ENCODE measurements around the gene SSTR3. TPM values are rescaled to one million over a fixed set of nuclear protein-coding genes. Genes with fewer than 3 reads are reported as not detected.

Gene SSTR3
- total and polyA plus RNA-seq, 2 experiments from 2014 or later, result not detected

DNA sequence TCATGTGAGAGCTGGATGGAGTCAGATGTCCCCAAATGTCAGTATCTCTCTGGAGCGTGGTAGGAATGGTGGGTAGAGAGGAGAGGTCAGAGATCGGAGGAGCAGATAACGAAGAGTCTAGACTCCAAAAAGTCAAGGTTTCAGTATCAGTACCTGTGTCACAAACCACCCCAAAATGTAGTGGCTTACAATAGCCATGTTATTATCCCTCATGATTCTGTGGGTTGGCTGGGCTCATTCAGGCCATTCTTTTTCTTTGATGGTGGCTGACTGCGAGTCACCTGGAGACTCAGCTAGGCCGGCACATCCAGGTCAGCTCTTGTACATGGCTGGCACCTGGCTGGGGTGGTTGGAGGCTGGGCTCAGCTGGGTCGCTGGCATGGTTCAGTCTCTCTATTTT lies 7.3 kb upstream of the SSTR3 start:
- Histone ChIP-seq H3K79me2 (ENCODE audit: insufficient read depth) (no peaks in the 10 kb centered on the region), H3K9ac (no peak overlapping the region), H3K9me3 (ENCODE audit: low read depth) (no peaks in the 10 kb centered on the region), H3K27me3 (replicated peaks; ENCODE audit: insufficient read depth) (peaks cover 11% of the 10 kb centered on the region; the same call in 1 of the 2 replicates), H4K20me1 (ENCODE audit: insufficient read depth) (no peaks in the 10 kb centered on the region), H3K9me2 (ENCODE audit: insufficient read depth) (no peaks in the 10 kb centered on the region), H3K27ac (no peak overlapping the region), H3F3A (ENCODE audit: insufficient read depth) (no peaks in the 10 kb centered on the region), H3K36me3 (ENCODE audit: low read depth) (no peaks in the 10 kb centered on the region), H2AFZ (no peak overlapping the region), H3K4me3 (no peak overlapping the region), H3K4me2 (ENCODE audit: unreplicated experiment) (no peak overlapping the region), H3K4me1 (ENCODE audit: insufficient read depth) (no peaks in the 10 kb centered on the region)
- no peak for DNase-seq
- no peak for TF ChIP-seq EZH2phosphoT487 (IDR thresholded peaks at IDR 0.05; ENCODE audit: insufficient read depth, low read depth)
- no peak for TF ChIP-seq EZH2 (IDR thresholded peaks at IDR 0.05; ENCODE audit: insufficient read depth, poor library complexity, severe bottlenecking)
- in situ Hi-C loops (cut with MboI), result no loop called here
- WGBS, 2 experiments (ENCODE audit: low coverage in 1 of 2, low lambda C conversion rate in 2 of 2, missing lambda C conversion rate in 2 of 2), result 70 to 72% methylated on average over 6 of the region's 6 CpGs

DNA sequence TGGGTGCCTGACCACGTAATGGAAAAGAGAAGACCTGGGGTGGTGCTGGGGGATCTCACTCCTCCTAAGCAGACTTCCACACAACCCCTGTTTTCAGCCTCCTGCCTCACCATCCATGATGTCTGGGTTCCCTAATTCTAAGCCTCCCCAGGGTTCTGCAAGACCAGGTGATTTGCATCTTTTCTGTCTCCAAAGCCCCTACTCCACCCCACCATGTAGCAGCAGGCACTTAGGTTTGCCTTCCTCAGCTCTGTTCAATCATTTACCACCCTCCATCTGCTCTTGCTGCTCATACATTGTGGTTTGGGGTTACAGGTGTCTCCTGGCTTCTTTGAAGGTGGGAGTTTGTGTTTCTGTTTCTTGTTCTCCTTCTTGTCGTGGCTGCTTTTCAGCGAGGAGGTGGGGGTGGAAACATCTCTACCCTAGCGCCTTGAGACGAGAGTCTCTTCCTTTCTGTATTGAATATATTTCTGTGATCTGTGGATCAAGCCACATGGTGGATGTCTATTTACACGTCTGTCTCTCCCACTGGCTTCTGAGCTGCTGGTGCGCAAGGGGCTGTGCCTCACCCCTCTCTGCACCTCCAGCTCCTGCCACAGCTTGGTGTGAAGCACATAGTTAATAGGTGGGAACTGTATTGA lies 6.6 kb upstream of the SSTR3 start:
- H3K4me1 ChIP-seq (ENCODE audit: insufficient read depth), result no peaks in the 10 kb centered on the region
- no peak overlapping the region for H3K27ac ChIP-seq
- TF ChIP-seq EZH2phosphoT487 (IDR thresholded peaks at IDR 0.05; ENCODE audit: insufficient read depth, low read depth) (no peak), EZH2 (IDR thresholded peaks at IDR 0.05; ENCODE audit: insufficient read depth, poor library complexity, severe bottlenecking) (no peak)
- H3K4me3 ChIP-seq, result no peak overlapping the region
- no peak overlapping the region for H2AFZ ChIP-seq
- no peaks in the 10 kb centered on the region for H3K9me3 ChIP-seq (ENCODE audit: low read depth)
- H3K79me2 ChIP-seq (ENCODE audit: insufficient read depth), result no peaks in the 10 kb centered on the region
- no peak overlapping the region for H3K9ac ChIP-seq
- no peaks in the 10 kb centered on the region for H3F3A ChIP-seq (ENCODE audit: insufficient read depth)
- in situ Hi-C loops (cut with MboI), result no loop called here
- no peaks in the 10 kb centered on the region for H3K36me3 ChIP-seq (ENCODE audit: low read depth)
- no peak for DNase-seq
- 24 to 30% methylated on average over 7 of the region's 7 CpGs for WGBS, 2 experiments (ENCODE audit: low coverage in 1 of 2, low lambda C conversion rate in 2 of 2, missing lambda C conversion rate in 2 of 2)
- H3K27me3 ChIP-seq (replicated peaks; ENCODE audit: insufficient read depth), result peaks cover 11% of the 10 kb centered on the region; the same call in 1 of the 2 replicates
- H3K4me2 ChIP-seq (ENCODE audit: unreplicated experiment), result no peak overlapping the region
- no peaks in the 10 kb centered on the region for H4K20me1 ChIP-seq (ENCODE audit: insufficient read depth)
- H3K9me2 ChIP-seq (ENCODE audit: insufficient read depth), result no peaks in the 10 kb centered on the region

DNA sequence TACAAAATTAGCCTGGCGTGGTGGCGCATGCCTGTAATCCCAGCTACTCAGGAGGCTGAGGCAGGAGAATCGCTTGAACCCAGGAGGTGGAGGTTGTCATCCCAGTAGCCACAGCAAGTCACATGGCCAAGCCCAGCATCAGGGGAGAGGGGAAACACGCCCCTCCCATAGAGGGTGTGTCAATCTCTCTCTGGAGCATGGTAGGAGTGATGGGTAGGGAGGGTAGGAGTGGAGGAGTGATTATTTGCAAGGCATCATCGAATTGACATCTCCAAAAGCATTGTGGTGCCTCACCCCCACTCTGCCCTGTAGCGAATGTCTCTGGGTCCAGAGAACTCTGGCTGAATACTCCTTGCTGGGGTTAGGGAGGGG lies 6.1 kb upstream of the SSTR3 start:
- no peak for DNase-seq
- WGBS, 2 experiments (ENCODE audit: low coverage in 1 of 2, low lambda C conversion rate in 2 of 2, missing lambda C conversion rate in 2 of 2), result 56 to 62% methylated on average over 6 of the region's 6 CpGs
- Histone ChIP-seq H3K27ac (no peak overlapping the region), H3K79me2 (ENCODE audit: insufficient read depth) (no peaks in the 10 kb centered on the region), H3K9me3 (ENCODE audit: low read depth) (no peaks in the 10 kb centered on the region), H3K9ac (no peak overlapping the region), H3K4me3 (no peak overlapping the region), H3K36me3 (ENCODE audit: low read depth) (no peaks in the 10 kb centered on the region), H3F3A (ENCODE audit: insufficient read depth) (no peaks in the 10 kb centered on the region), H3K4me1 (ENCODE audit: insufficient read depth) (no peaks in the 10 kb centered on the region), H3K9me2 (ENCODE audit: insufficient read depth) (no peaks in the 10 kb centered on the region), H3K4me2 (ENCODE audit: unreplicated experiment) (no peak overlapping the region), H4K20me1 (ENCODE audit: insufficient read depth) (no peaks in the 10 kb centered on the region), H2AFZ (no peak overlapping the region), H3K27me3 (replicated peaks; ENCODE audit: insufficient read depth) (peaks cover 11% of the 10 kb centered on the region; the same call in 1 of the 2 replicates)
- TF ChIP-seq EZH2 (IDR thresholded peaks at IDR 0.05; ENCODE audit: insufficient read depth, poor library complexity, severe bottlenecking) (no peak), EZH2phosphoT487 (IDR thresholded peaks at IDR 0.05; ENCODE audit: insufficient read depth, low read depth) (no peak)
- in situ Hi-C loops (cut with MboI), result no loop called here

DNA sequence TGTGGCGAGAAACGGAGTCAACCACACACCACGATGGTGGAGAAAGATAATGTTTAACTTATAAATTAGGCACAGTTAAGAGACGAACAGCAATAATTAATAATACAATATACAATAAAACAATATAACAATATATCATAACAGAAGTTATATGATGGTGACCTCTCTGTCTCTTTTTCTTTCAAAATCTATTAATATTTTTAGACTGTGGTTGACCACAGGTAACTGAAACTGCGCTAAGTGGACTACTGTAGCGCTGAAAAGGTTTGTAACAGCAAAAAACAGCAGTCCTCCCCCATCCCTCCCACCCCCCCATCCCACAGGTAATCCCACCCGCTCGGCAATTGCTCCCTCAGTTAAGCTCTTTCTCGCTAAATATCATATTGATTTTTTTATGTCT lies 3.6 kb upstream of the SSTR3 start:
- H3K4me2 ChIP-seq (ENCODE audit: unreplicated experiment), result no peak overlapping the region
- no peaks in the 10 kb centered on the region for H3K79me2 ChIP-seq (ENCODE audit: insufficient read depth)
- no peak for TF ChIP-seq EZH2phosphoT487 (IDR thresholded peaks at IDR 0.05; ENCODE audit: insufficient read depth, low read depth)
- TF ChIP-seq EZH2 (IDR thresholded peaks at IDR 0.05; ENCODE audit: insufficient read depth, poor library complexity, severe bottlenecking), result no peak

More for the DNA sequence above, 3.6 kb upstream of the SSTR3 start:
- Histone ChIP-seq H3K9me3 (ENCODE audit: low read depth) (no peaks in the 10 kb centered on the region), H3K9ac (no peak overlapping the region), H3K9me2 (ENCODE audit: insufficient read depth) (no peaks in the 10 kb centered on the region), H3K36me3 (ENCODE audit: low read depth) (no peaks in the 10 kb centered on the region), H3K4me1 (ENCODE audit: insufficient read depth) (0 out of 2 replicates have a peak, but pooled peaks cover 4% of the 10 kb centered on the region), H3K27ac (no peak overlapping the region), H3K4me3 (no peak overlapping the region), H2AFZ (no peak overlapping the region), H4K20me1 (ENCODE audit: insufficient read depth) (no peaks in the 10 kb centered on the region), H3K27me3 (replicated peaks; ENCODE audit: insufficient read depth) (peaks cover 14% of the 10 kb centered on the region; the same call in 1 of the 2 replicates), H3F3A (ENCODE audit: insufficient read depth) (no peaks in the 10 kb centered on the region)
- 61 to 69% methylated on average over 9 of the region's 9 CpGs for WGBS, 2 experiments (ENCODE audit: low coverage in 1 of 2, low lambda C conversion rate in 2 of 2, missing lambda C conversion rate in 2 of 2)
- in situ Hi-C loops (cut with MboI), result no loop called here
- DNase-seq, result no peak

Data from GM23248 (cell line).